Suppressor macrophage treated with lipopolysaccharide for 1 hour (primary cell): ENCODE results near the gene MYL12B.
A peak's percentile ranks its signal among the peaks of the same experiment; 100 is the strongest.

Experiments used
- DNase-seq, 3 donors: peaks; one replicate each; pipeline ENCODE4 v3.0.0-alpha.2; 2020 to 2022

Gene MYL12B

DNA sequence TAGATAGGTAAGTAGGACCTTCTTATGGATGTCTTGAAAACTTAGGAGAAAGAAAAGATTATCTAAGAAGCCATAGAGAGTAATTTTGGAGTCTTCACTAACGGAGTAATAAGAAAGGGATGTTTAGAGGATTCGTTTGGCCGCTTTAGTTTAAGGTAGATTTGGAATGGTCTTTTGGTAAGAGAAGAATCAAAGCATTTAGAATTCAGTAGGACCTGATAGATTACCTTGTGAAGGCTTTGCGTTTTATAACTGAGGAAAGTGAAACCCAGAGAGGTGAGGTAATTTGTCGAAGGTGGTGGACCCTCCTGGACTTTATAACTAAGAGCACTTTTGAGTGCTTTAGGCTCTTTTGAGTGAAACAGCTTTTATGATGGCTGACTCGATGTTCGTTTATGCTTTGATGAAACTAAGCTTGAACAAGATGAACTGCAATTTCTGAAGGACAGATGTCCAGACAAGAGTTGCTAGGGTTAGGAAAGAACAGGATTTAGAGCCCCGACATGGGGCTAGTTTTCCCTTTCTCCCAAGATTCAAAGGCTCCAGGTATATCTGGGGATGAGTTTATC, 1.3 kb downstream of the MYL12B start:
- DNase-seq = no peak

DNA sequence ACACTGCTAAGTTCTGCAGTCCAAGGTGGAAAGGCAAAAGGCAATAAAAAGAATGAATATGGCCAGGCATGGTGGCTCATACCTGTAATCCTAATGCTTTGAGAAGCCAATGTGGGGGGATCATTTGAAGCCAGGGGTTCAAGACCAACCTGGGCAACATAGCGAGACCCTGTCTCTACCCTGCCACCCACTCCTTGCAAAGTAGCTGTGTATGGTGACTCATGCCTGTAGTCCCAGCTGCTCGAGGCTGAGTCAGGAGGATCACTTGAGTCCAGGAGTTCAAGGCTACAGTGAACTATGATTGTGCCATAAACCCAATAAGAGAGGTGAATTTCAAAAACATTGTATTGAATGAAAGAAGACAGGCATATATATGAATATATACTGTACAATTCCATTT, 2.4 kb downstream of the MYL12B start:
- DNase-seq = no peak

DNA sequence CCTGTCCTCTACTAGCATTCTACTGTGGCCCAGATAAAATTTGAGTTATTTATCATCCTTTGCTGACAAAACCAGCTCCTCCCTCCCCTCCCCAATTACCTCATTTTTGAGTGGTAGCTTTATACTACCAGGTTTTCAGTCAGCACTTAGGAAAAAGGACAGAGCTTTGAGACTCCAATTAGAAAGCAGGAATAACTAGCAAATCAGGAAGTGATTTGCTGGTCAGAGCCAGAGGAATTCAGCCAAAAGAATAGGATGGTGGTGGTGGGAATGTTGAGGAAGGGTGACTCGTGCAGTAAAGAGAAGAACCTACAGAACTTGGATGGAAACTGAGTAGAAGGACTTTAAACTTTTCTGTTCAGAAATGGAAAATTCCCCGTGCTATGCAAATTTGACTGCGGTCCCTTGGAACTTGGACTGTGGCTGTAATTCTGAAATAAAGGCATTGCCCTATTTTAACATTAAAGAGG, 3.7 kb downstream of the MYL12B start:
- DNase-seq = no peak

DNA sequence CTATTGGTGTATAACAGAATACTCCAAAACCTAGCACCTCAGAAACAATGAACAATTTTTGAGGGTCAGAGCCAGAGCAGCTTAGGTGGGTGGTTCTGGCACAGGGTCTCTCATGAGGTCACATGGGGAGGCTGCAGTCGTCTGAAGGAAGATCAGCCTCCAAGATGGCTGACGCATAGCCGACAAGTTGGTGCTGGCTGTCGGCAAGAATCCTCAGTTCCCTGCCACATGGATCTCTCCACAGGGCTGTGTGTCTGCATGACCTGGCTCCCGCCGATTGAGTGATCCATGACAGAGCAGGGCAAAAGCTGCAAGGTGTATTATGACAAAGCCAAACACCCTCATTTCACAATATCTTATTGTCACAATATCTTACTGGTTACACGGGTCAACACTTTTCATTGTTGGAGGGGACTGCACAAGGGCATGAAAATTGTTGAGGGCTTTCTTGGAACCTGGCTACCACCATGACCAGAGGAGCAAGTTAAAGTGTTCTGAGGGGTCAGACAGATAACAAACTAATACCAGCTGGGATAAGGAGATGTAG, 4.2 kb downstream of the MYL12B start:
- DNase-seq = no peak

DNA sequence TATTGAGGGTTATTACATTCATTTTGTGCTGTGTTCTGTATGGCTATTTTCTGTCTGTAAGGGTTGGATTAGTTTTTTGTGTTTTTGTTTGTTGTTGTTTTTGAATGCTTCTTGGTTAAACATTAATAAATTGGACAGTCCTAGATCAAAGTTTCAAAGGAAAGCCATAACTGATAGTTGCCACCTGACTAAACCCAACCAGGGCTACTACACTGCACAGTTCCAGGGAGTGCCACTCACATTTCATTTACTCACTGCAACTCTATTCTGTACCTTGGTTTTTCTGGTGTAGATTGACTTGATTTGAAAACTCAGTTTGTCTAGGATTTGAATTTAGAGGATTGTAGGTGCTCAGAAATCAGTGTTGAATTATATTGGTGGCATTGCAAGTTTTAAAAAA, 6.4 kb downstream of the MYL12B start:
- DNase-seq = no peak

DNA sequence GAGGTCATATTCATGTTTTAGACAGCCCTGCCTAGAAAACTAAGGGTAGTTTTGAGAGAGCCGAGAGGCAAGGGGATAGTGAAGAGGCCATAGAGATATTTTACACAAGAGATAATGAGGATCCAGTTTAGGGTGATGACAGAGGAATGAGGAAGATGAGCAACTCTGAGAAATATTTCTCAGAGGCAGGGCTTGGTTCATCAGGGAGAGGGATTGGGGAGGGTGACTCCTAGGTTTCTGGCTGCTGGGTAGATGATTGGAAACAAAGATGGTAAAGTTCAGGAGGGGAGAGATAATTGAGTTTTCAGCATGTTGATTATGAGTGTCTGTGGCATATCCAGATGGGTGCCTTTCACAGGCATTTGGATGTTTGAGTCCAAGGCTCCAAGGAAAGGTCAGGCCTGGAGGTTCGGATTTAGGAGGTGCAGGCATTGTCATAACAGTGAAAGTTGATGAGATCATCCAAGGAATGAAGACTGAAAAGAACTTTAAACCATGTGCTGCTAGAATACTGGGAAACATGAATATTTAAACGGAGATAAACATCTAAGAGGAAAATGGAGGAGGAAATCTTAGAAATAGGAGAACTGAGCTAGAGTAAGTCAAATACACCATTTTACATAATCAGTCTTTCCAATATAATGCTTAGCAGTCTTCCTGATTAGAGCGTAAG, 7.4 kb downstream of the MYL12B start:
- DNase-seq = peak; percentile 45 to 65 (median 57)

DNA sequence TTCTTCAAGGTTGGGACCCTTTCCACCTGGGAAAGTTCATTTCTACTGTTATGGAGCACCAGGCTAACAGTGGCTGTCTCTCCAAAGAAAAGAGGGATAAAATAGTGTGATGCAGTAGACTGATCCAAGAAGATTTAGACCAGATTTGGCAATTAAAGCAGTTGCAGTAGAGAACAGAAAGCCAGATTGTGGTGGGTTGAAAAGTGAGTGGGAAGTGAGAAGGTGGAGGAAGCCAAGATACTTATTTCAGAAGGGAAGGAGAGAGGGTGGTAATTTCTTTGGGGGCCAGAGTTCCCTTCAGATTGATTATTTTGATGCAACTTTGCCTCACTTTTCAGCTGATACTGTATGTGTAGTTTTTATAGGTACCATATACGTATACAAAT, 8.0 kb downstream of the MYL12B start:
- DNase-seq = no peak

DNA sequence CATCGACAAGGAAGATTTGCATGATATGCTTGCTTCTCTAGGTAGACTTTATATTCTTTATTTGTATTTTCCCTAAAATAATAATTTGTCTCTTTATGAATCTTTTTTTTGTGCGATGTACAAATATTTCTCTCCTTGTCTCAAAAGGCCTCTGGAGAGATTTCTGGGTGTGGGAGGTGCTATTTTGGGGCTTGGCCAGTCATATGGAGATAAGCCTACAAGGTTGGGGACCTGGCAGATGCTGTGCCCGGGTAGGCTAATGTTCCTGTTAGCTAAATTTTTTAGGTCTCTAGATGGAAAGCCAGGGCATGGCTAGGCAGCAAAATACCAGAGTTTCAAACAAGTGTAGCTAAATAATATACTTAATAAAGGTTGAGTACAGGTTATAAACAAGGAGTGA, 11.1 kb downstream of the MYL12B start:
- no peak for DNase-seq

DNA sequence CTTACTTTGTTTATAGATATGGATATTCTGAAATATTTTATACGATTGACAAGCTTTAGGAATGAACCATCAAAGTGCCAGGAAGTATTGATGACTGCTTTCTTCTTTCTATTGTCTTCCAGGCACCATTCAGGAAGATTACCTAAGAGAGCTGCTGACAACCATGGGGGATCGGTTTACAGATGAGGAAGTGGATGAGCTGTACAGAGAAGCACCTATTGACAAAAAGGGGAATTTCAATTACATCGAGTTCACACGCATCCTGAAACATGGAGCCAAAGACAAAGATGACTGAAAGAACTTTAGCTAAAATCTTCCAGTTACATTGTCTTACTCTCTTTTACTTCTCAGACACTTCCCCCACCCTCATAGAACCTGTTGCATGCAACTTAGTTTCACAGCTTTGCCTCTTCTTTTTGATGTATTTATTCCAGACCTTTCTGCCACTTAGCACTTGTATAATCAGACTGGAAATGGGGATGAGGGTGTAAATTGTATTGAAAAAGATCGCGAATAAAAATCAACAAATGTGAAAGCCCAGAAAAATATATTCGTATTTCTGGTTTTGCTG, 15.8 kb downstream of the MYL12B start:
- peak; percentile 36 to 44 (median 41) for DNase-seq

DNA sequence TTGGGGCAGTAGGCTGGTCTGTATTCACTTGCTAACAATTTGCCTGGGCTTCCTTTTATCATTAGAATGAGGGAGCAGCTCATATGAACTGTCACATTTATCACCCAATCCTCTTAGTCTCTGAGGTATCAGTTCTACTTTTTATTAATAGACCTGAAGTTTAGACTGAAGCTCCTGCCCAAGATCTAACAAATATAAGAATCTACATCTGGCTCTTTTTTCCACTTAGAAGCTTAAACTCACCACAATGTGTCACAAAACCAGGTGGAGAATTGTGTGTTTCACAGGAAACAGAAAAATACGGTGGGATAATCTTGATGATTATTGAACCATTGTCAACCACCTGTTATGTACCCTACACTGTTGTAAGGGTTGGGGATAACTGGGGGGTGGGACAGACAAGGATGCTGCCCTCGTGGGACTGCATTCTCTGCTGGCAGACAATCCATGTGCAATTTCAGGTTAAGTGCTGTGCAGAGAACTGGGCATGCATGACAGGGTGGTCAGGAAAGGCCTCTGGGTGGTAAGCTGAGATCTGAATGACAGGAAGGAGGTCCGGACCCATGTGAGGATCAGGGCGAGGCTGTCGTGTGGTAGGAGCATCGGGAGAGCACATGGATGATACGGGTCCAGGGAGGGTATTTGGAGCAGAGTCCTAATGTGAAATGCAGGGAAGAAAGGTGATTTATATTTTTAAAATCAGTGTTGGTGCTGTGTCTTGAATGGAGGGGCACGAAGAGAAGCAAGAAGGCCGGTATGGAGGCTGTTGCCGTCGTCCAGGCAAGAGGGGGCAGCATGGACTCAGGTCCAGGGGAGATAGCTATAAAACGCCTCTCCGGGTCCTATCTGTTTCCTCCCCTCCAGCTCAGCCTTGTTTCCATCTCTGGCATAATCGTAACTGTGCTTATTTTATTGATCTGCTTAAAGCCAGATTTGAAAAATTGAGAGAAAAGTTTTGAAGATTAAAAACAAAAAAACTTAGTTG, 17.6 kb downstream of the MYL12B start:
- peak in 1 of 3 donors; percentile 39 for DNase-seq

DNA sequence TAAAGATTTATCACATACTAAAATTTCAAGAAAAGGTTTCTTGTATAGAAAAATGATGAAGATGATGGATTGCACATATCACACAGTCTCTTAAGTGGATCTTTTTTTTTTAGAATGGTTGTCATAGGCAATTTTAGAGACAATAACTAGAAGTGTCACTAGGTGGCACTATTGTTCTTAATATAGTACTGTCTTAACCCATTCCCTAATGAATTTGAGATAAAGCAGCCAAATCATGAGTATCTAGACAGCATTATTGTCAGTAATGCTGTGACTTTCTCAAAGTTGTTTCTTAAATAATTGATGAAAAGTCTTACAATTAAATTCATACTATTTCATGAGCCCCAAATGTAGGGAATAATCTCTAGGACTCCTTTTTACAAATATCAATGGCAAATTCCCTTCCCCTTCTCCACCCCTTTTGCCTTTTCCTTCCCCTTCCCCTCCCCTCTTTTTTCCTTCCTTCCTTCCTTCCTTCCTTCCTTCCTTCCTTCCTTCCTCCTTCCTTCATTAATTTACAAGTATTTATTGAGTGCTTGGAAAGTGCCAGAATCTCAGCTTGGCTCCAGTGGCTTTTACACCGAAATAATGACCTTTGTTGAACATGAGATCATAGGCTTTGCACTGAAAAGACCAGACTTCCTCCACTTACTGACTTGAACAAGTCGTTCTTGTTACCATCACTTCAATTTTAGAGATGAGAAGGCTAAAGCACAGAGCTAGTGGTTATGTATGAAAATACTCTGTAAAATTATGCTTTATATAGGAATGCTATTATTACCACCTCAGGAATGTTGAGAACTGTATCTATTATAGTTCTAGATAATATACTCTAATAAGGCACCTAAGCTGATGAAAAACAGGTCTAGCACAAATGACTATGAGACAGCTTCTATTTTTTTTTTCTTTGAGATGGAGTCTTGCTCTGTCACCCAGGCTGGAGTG, 19.8 kb downstream of the MYL12B start:
- DNase-seq = peak; percentile 79 to 93 (median 90)

DNA sequence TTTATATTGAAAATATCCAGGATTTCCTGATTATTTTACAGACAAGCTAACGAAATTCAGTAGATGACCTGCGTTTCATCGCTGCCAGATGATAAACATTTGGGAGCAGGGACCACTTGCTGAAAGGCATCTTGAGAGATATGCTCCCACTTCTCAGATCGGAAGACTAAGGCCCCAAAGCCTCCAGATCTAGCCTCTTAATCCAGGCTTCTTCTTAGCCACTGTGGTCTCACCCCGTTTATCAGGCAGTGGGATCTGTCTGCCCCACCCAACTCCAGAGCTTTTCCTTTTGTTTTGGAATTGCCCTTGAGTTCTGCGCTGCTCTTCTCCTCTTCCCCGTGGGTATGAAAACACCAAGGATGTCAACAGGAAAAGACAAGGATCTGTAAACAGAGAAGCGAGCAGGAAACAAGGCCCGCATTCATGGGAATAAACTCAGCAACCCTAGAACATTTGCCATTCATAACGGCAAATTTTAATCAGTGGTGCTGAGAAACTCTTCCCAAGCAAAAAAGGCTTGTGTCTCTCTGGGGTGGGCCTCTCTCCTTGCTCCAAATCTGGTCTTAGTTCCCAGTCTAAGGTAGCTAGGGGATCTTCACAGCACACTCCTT, 21.4 kb downstream of the MYL12B start:
- no peak for DNase-seq

DNA sequence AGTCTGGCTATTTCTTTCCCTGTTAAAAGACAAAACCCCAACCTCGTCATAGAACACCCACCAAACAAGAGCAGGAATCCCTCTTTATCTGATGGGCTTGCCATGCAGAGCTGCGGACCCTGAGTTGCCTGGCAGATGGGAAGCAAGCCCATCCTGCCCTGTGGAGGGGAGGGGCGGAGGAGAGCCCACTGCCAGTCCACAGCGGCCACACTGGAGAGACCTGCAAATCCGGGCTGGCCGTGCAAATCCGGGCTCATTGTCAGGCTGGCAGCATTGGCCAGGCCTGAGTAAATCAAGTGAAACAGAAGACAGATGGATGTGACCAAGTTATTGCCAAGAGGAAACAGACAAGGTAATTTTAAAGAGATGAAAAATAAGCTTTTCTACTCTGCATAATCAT, 22.0 kb downstream of the MYL12B start:
- DNase-seq = no peak

DNA sequence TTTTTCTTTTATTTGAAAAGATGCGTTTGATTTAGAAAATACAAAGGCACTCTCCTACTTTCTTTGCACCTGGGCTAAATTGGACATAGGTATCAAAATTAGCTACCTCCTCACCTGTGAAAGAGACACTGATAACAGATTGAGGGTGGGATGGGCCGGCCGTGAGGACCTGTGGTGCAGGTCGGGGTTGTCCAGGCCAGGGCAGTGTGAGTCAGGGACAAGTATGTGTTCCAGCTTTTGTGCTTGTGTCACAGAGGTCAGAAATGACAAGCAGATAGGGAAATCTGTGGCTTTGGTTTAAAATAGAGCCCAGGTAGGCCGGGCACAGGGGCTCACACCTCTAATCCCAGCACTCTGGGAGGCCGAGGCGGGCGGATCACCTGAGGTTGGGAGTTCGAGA, 22.6 kb downstream of the MYL12B start:
- no peak for DNase-seq

DNA sequence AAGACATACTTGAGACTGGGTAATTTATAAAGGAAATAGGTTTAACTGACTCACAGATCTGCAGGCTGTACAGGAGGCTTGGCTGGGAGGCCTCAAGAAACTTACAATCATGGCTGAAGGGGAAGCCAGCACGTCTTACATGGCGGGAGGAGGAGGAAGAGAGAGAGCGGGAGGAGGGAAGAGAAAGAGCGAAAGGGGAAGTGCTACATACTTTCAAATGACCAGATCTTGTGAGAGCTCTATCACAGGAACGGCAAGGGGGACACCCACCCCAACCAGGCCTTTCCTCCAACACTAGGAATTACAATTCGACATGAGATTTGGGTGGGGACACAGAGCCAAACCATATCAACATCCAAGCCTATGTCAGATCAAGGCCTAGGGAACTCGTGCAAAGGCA, 24.2 kb downstream of the MYL12B start:
- DNase-seq = no peak

DNA sequence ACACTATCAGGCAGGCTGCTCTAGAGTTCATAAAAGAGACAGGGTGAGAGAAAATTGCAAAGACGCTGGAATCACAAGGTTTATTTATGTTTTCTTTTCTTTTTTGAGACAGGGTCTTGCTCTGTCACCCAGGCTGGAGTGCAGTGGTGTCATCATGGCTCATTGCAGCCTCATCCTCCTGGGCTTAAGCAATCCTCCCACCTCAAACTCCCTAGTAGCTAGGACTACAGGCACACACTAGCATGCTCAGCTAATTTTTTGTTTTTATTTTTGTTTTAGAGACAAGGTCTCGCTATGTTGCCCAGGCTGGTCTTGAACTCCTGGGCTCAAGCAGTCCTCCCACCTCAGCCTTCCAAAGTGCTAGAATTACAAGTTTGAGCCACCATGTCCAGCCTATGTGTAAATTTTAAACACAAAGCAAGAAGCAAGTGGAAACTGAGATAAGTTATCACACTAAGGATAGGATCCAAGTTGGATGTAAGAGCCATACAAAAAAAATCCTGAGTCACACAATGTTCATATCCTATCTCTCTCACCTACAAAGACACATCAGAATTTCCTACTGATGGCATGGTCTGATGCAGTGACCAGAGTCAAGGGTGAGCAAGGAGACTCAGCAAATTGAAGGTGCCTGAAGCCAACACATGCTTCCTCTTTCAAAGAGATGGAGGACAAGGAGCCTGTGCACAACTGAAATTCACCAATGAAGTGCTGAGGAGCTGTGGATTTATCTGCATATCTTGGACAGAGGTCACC, 31.4 kb downstream of the MYL12B start:
- DNase-seq = peak in 1 of 3 donors; percentile 27

DNA sequence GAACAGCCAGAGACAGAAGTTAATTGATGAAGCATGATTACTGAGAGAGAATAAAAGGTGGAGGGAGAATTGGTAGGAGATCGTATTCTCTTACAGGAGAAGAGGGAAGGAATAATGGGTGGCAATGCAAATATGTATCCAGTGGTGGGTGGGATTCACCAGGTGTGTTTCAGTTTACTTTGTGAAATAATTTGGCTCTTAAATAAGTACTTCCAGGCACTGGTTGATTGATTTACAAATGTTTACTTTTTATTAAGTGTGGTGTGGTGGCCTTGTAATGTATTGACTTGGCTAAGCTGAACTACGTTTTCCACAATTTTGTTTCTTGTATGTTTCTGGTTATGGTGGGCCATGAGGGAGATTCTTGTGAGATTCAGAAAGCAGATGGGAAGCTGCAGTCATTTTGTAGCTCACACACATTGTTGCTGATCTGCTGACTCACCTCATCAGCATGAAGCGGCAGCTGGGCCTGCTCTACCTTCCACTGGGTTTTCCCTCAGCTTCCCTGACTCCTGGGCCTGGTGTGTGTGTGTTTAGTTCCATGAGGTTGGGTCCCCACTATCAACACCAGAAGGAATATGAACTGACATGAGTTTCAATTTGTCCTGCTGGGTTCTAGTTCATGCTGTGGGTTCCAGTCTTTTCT, 32.6 kb downstream of the MYL12B start:
- no peak for DNase-seq

DNA sequence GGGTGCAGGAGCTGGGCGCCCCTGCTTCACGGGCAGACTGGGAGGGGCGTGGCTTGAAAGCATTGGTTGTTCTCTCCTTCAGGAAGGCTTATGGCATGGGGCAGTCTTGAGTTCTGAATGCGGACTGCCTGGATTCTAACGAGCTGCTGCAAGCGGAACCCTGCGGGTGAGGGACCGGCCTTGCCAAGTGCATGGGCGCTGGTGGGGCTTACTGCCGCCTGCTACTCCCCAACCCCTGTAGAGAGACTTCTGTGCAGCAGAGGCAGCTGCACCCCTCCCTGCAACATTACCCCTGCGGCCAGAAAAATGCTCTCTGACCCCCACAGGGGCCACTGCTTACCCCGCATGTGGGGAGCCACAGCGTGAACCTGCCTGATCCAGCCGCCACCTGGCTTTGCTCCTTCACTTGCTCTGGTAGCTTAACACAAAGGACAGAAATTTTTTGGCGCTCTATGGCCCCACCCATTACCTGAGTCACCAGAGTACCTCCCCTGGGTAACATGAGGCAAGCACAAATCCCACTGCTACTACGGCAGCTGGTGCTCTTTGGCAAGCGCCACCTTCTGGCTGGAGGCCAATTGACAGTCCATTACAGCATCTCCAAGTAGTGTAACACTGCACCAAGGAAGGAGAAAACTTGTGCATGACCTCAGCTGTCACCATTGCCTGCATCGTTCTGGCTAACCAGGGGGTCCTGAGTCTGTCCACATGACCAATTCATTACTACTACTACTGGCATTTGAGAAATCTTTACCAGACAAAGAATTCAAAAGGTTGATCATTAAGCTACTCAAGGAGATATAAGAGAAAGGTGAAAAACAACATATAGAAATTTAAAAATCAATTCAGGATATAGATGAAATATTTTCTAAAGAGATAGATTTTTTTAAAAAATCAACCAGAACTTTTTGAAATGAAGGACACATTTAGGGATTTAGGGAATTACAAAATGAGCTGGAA, 35.4 kb downstream of the MYL12B start:
- peak; percentile 86 to 89 (median 87) for DNase-seq

DNA sequence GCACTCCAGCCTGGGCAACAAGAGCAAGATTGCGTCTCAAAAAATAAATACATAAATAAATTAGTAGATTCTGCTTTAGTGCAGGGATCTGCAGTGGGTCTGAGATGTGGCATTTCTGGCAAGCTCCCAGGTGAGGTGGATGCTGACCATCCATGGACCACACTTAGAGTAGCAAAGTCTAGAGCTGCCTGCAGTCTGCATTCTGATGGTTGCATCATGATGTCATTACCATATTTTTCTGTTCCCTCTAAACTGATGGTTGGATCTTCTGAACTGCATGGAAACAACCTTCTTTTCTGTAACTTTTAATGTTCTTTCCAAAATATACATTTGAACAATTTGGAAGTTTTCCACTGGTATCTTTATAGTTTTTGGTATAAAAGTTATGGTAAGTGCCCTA, 42.9 kb downstream of the MYL12B start:
- no peak for DNase-seq
